ENCODE results near the gene RASGRF2.

Gene RASGRF2

GRCh38 chr5:81058121-81058520, 98.0 kb downstream of the RASGRF2 start:
- H3K9ac ChIP-seq (ENCODE audit: low read depth, low read length, poor library complexity, severe bottlenecking) = no peak overlapping the region
- H3K27me3 ChIP-seq (ENCODE audit: insufficient read depth, low read length, poor library complexity, severe bottlenecking) = no peaks in the 10 kb centered on the region
- no peaks in the 10 kb centered on the region for H3K79me2 ChIP-seq (ENCODE audit: insufficient read depth, low read length)
- no peaks in the 10 kb centered on the region for H3K9me2 ChIP-seq (replicated peaks; ENCODE audit: low read depth, low read length)
- no peak overlapping the region for H3K4me3 ChIP-seq (ENCODE audit: low read length, poor library complexity, severe bottlenecking)
- no peaks in the 10 kb centered on the region for H3F3A ChIP-seq (ENCODE audit: low read depth)
- no peaks in the 10 kb centered on the region for H4K20me1 ChIP-seq (ENCODE audit: insufficient read depth, low read length, poor library complexity, severe bottlenecking)
- no peaks in the 10 kb centered on the region for H3K36me3 ChIP-seq (ENCODE audit: insufficient read depth, low read length)
- H2AFZ ChIP-seq (ENCODE audit: low read length) = no peak overlapping the region
- TF ChIP-seq EZH2phosphoT487 (IDR thresholded peaks at IDR 0.05; ENCODE audit: borderline replicate concordance) (no peak), CTCF (conservative IDR thresholded peaks at IDR 0.05; ENCODE audit: low read length) (no peak)
- H3K4me1 ChIP-seq (ENCODE audit: insufficient read depth, low read length, poor library complexity, severe bottlenecking) = no peaks in the 10 kb centered on the region
- no peaks in the 10 kb centered on the region for H3K9me3 ChIP-seq (ENCODE audit: insufficient read depth, low read depth, low read length)
- no peak overlapping the region for H3K4me2 ChIP-seq (ENCODE audit: low read depth, low read length, poor library complexity, severe bottlenecking)

GRCh38 chr5:81065492-81065891, 105.3 kb downstream of the RASGRF2 start:
- H2AFZ ChIP-seq (ENCODE audit: low read length) = no peak overlapping the region
- H3F3A ChIP-seq (ENCODE audit: low read depth) = no peaks in the 10 kb centered on the region
- no peaks in the 10 kb centered on the region for H3K4me1 ChIP-seq (ENCODE audit: insufficient read depth, low read length, poor library complexity, severe bottlenecking)
- no peak overlapping the region for H3K4me2 ChIP-seq (ENCODE audit: low read depth, low read length, poor library complexity, severe bottlenecking)
- no peaks in the 10 kb centered on the region for H3K79me2 ChIP-seq (ENCODE audit: insufficient read depth, low read length)
- H4K20me1 ChIP-seq (ENCODE audit: insufficient read depth, low read length, poor library complexity, severe bottlenecking) = no peaks in the 10 kb centered on the region
- H3K36me3 ChIP-seq (ENCODE audit: insufficient read depth, low read length) = no peaks in the 10 kb centered on the region
- H3K9ac ChIP-seq (ENCODE audit: low read depth, low read length, poor library complexity, severe bottlenecking) = no peak overlapping the region
- no peaks in the 10 kb centered on the region for H3K9me2 ChIP-seq (replicated peaks; ENCODE audit: low read depth, low read length)
- no peaks in the 10 kb centered on the region for H3K9me3 ChIP-seq (ENCODE audit: insufficient read depth, low read depth, low read length)
- no peaks in the 10 kb centered on the region for H3K27me3 ChIP-seq (ENCODE audit: insufficient read depth, low read length, poor library complexity, severe bottlenecking)
- H3K4me3 ChIP-seq (ENCODE audit: low read length, poor library complexity, severe bottlenecking) = no peak overlapping the region
- TF ChIP-seq CTCF (conservative IDR thresholded peaks at IDR 0.05; ENCODE audit: low read length) (no peak), EZH2phosphoT487 (IDR thresholded peaks at IDR 0.05; ENCODE audit: borderline replicate concordance) (no peak)

GRCh38 chr5:81066102-81066501, 105.9 kb downstream of the RASGRF2 start:
- no peaks in the 10 kb centered on the region for H3K9me2 ChIP-seq (replicated peaks; ENCODE audit: low read depth, low read length)
- no peaks in the 10 kb centered on the region for H3K27me3 ChIP-seq (ENCODE audit: insufficient read depth, low read length, poor library complexity, severe bottlenecking)
- no peak overlapping the region for H3K4me2 ChIP-seq (ENCODE audit: low read depth, low read length, poor library complexity, severe bottlenecking)
- no peaks in the 10 kb centered on the region for H3K79me2 ChIP-seq (ENCODE audit: insufficient read depth, low read length)
- H3K4me1 ChIP-seq (ENCODE audit: insufficient read depth, low read length, poor library complexity, severe bottlenecking) = no peaks in the 10 kb centered on the region
- H3F3A ChIP-seq (ENCODE audit: low read depth) = no peaks in the 10 kb centered on the region
- H3K9me3 ChIP-seq (ENCODE audit: insufficient read depth, low read depth, low read length) = no peaks in the 10 kb centered on the region
- TF ChIP-seq EZH2phosphoT487 (IDR thresholded peaks at IDR 0.05; ENCODE audit: borderline replicate concordance) = no peak
- TF ChIP-seq CTCF (conservative IDR thresholded peaks at IDR 0.05; ENCODE audit: low read length) = no peak
- H2AFZ ChIP-seq (ENCODE audit: low read length) = no peak overlapping the region
- H3K36me3 ChIP-seq (ENCODE audit: insufficient read depth, low read length) = no peaks in the 10 kb centered on the region
- no peak overlapping the region for H3K9ac ChIP-seq (ENCODE audit: low read depth, low read length, poor library complexity, severe bottlenecking)
- no peaks in the 10 kb centered on the region for H4K20me1 ChIP-seq (ENCODE audit: insufficient read depth, low read length, poor library complexity, severe bottlenecking)
- no peak overlapping the region for H3K4me3 ChIP-seq (ENCODE audit: low read length, poor library complexity, severe bottlenecking)

Measured in Loucy (cell line).